ENCODE measurements around the gene MAP4. TPM values are rescaled to one million over a fixed set of nuclear protein-coding genes. Genes with fewer than 3 reads are reported as not detected.

MAP4 gene
- total RNA-seq, 1 donor from 2014 or later, result 54.6 TPM

GRCh38 chr3:48042071-48042760 is 26.0 kb upstream of the MAP4 start:
- Mint-ChIP-seq H3K27me3 (ENCODE audit: insufficient read depth, low read depth) (no peaks in the 10 kb centered on the region), H3K27ac (peak overlapping the region; percentile 34), H3K4me1 (peaks cover 14% of the 10 kb centered on the region), H3K36me3 (peaks cover 8% of the 10 kb centered on the region), H3K9me3 (no peaks in the 10 kb centered on the region), H3K4me3 (no peak overlapping the region)
- TF ChIP-seq EZH2phosphoT487 (IDR thresholded peaks at IDR 0.05) (no peak), EZH2 (IDR thresholded peaks at IDR 0.05) (no peak), CTCF (IDR thresholded peaks at IDR 0.05) (no peak)
- Histone ChIP-seq H3K9me3 (ENCODE audit: low read depth) (no peaks in the 10 kb centered on the region), H3F3A (ENCODE audit: low read depth) (peaks cover 38% of the 10 kb centered on the region), H3K9ac (no peak overlapping the region), H3K27ac (peak overlapping the region; percentile 51), H3K36me3 (no peaks in the 10 kb centered on the region), H3K4me3 (no peak overlapping the region), H3K4me1 (peaks cover 19% of the 10 kb centered on the region), H3K27me3 (no peaks in the 10 kb centered on the region), H4K20me1 (ENCODE audit: low read depth) (peaks cover 22% of the 10 kb centered on the region), H3K4me2 (no peak overlapping the region), H3K79me2 (ENCODE audit: low read depth) (peaks cover 70% of the 10 kb centered on the region), H2AFZ (replicated peaks) (no peak overlapping the region)
- DNase-seq (ENCODE audit: low spot score), result no peak

GRCh38 chr3:48039487-48040190 is 23.4 kb upstream of the MAP4 start:
- DNase-seq (ENCODE audit: low spot score), result peak; percentile 50
- Mint-ChIP-seq H3K27ac (peak overlapping the region; percentile 99), H3K27me3 (ENCODE audit: insufficient read depth, low read depth) (no peaks in the 10 kb centered on the region), H3K9me3 (no peaks in the 10 kb centered on the region), H3K4me3 (peak overlapping the region; percentile 74), H3K4me1 (peaks cover 14% of the 10 kb centered on the region), H3K36me3 (no peaks in the 10 kb centered on the region)
- Histone ChIP-seq H3K36me3 (no peaks in the 10 kb centered on the region), H3K4me2 (peak overlapping the region; percentile 40), H3K27me3 (no peaks in the 10 kb centered on the region), H4K20me1 (ENCODE audit: low read depth) (peaks cover 22% of the 10 kb centered on the region), H3K9me3 (ENCODE audit: low read depth) (no peaks in the 10 kb centered on the region), H3K4me1 (peaks cover 19% of the 10 kb centered on the region), H3K4me3 (no peak overlapping the region), H3F3A (ENCODE audit: low read depth) (peaks cover 33% of the 10 kb centered on the region), H3K79me2 (ENCODE audit: low read depth) (peaks cover 78% of the 10 kb centered on the region), H3K9ac (no peak overlapping the region), H2AFZ (replicated peaks) (no peak overlapping the region), H3K27ac (peak overlapping the region; percentile 81)
- TF ChIP-seq CTCF (IDR thresholded peaks at IDR 0.05) (no peak), EZH2 (IDR thresholded peaks at IDR 0.05) (no peak), EZH2phosphoT487 (IDR thresholded peaks at IDR 0.05) (no peak)

- no peaks in the 10 kb centered on the region for H3K36me3 Mint-ChIP-seq
- H3K4me2 ChIP-seq, result peak overlapping the region; percentile 40
- H3K9me3 Mint-ChIP-seq, result no peaks in the 10 kb centered on the region
- peaks cover 18% of the 10 kb centered on the region for H3K4me1 Mint-ChIP-seq
- peaks cover 33% of the 10 kb centered on the region for H3F3A ChIP-seq (ENCODE audit: low read depth)
- no peak overlapping the region for H3K4me3 ChIP-seq
- H3K9ac ChIP-seq, result no peak overlapping the region
- H3K27me3 Mint-ChIP-seq (ENCODE audit: insufficient read depth, low read depth), result no peaks in the 10 kb centered on the region
- no peaks in the 10 kb centered on the region for H3K9me3 ChIP-seq (ENCODE audit: low read depth)
- peak overlapping the region; percentile 81 for H3K27ac ChIP-seq
- TF ChIP-seq EZH2phosphoT487 (IDR thresholded peaks at IDR 0.05), result no peak
- TF ChIP-seq CTCF (IDR thresholded peaks at IDR 0.05), result no peak
- no peak for TF ChIP-seq EZH2 (IDR thresholded peaks at IDR 0.05)
- H4K20me1 ChIP-seq (ENCODE audit: low read depth), result peaks cover 27% of the 10 kb centered on the region
- no peak overlapping the region for H2AFZ ChIP-seq (replicated peaks)
- H3K79me2 ChIP-seq (ENCODE audit: low read depth), result peaks cover 81% of the 10 kb centered on the region
- peak overlapping the region; percentile 99 for H3K27ac Mint-ChIP-seq
- H3K4me1 ChIP-seq, result peaks cover 19% of the 10 kb centered on the region
- peak overlapping the region; percentile 74 for H3K4me3 Mint-ChIP-seq
- H3K36me3 ChIP-seq, result no peaks in the 10 kb centered on the region
- H3K27me3 ChIP-seq, result no peaks in the 10 kb centered on the region
- DNase-seq (ENCODE audit: low spot score), result no peak
Observed at GRCh38 chr3:48038971-48039481, 22.8 kb upstream of the MAP4 start.

Measured in neural progenitor cell (in vitro differentiated cells).